Calu3 (cell line): ENCODE measurements around the gene GLRA2. TPM values are rescaled to one million over a fixed set of nuclear protein-coding genes. Genes with fewer than 3 reads are reported as not detected.

Experiments used
- BruUV-seq: library from RNA; stranded (reverse); fragments of 400-500 nt; replicated peaks from 2 replicates; lab custom pipeline; 2021; lab: Mats Ljungman, UMichigan
- CTCF ChIA-PET: fragments of 300-600 bp; sonication (Branson Sonifier 250); formaldehyde crosslinking; loops from one replicate; lab custom pipeline; 2022; ENCODE audit warnings: antibody characterized with exemption; lab: Charles Lee
- DNase-seq: peaks from one replicate; pipeline ENCODE4 v3.0.0; 2022
- H3K27ac Mint-ChIP-seq: one replicate; pipeline ENCODE4 v1.8.0; 2022; ENCODE audit warnings: mixed read lengths; ENCODE audit not compliant: unreplicated experiment
- H3K27me3 Mint-ChIP-seq: one replicate; pipeline ENCODE4 v1.8.0; 2022; ENCODE audit warnings: mixed read lengths; ENCODE audit not compliant: unreplicated experiment
- H3K36me3 Mint-ChIP-seq: one replicate; pipeline ENCODE4 v1.8.0; 2022; ENCODE audit warnings: mild to moderate bottlenecking, moderate library complexity, mixed read lengths; ENCODE audit not compliant: insufficient read depth, unreplicated experiment
- H3K4me1 Mint-ChIP-seq: one replicate; pipeline ENCODE4 v1.8.0; 2022; ENCODE audit warnings: mild to moderate bottlenecking, low read depth, mixed read lengths; ENCODE audit not compliant: unreplicated experiment
- H3K4me3 Mint-ChIP-seq: one replicate; pipeline ENCODE4 v1.8.0; 2022; ENCODE audit warnings: mild to moderate bottlenecking, low read depth, moderate library complexity, mixed read lengths; ENCODE audit not compliant: unreplicated experiment
- H3K9me3 Mint-ChIP-seq: one replicate; pipeline ENCODE4 v1.8.0; 2022; ENCODE audit warnings: low read depth, mixed read lengths; ENCODE audit not compliant: unreplicated experiment
- intact Hi-C: fragments of 100-400 bp; cut with micrococcal nuclease; formaldehyde crosslinking; loops from one replicate; pipeline ENCODE4 v1.10.0; 2022; ENCODE audit not compliant: unreplicated experiment
- total RNA-seq: library from RNA; stranded (reverse); gene quantifications from 2 replicates; pipeline ENCODE4 v1.2.3, GENCODE V29; 2022
- TF ChIP-seq, protein P1 (sequence below): fragments of 200-600 bp; IDR thresholded peaks from one replicate; pipeline ENCODE4 v1.8.0; 2022; ENCODE audit warnings: antibody characterized with exemption; ENCODE audit not compliant: unreplicated experiment

The GLRA2 gene
- total RNA-seq, 1 experiment from 2014 or later, result not detected

DNA sequence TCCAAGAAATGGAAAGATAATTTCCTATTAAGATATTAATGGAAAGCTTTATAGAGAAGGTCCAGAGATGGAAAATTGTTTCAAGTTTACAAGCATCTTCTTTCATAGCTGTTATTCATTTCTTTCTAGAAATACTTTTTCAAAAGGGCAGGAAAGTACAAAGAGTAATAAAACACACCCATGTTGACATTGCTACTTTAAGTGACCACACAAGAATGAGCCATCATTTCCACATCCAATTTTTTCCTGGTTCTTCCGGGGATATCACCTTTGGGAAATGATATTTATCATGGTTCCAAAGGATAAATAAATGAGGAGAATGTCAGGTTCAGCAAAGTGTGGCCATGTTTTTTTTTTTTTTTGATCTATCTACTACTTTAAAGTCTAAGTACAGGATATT is 4.5 kb downstream of the GLRA2 start:
- Mint-ChIP-seq H3K36me3 (no peaks in the 10 kb centered on the region), H3K27me3 (no peaks in the 10 kb centered on the region), H3K9me3 (no peaks in the 10 kb centered on the region), H3K27ac (no peak overlapping the region), H3K4me1 (no peaks in the 10 kb centered on the region), H3K4me3 (no peak overlapping the region)
- CTCF ChIA-PET, result no interaction called here
- intact Hi-C loops, result loop anchor here (10.0 kb wide), 1 partner anchor 161 kb away; no protein-coding TSS in a partner anchor
- TF ChIP-seq, protein P1, sequence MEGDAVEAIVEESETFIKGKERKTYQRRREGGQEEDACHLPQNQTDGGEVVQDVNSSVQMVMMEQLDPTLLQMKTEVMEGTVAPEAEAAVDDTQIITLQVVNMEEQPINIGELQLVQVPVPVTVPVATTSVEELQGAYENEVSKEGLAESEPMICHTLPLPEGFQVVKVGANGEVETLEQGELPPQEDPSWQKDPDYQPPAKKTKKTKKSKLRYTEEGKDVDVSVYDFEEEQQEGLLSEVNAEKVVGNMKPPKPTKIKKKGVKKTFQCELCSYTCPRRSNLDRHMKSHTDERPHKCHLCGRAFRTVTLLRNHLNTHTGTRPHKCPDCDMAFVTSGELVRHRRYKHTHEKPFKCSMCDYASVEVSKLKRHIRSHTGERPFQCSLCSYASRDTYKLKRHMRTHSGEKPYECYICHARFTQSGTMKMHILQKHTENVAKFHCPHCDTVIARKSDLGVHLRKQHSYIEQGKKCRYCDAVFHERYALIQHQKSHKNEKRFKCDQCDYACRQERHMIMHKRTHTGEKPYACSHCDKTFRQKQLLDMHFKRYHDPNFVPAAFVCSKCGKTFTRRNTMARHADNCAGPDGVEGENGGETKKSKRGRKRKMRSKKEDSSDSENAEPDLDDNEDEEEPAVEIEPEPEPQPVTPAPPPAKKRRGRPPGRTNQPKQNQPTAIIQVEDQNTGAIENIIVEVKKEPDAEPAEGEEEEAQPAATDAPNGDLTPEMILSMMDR, result no peak
- DNase-seq, result no peak
- BruUV-seq, result no TSS peak

DNA sequence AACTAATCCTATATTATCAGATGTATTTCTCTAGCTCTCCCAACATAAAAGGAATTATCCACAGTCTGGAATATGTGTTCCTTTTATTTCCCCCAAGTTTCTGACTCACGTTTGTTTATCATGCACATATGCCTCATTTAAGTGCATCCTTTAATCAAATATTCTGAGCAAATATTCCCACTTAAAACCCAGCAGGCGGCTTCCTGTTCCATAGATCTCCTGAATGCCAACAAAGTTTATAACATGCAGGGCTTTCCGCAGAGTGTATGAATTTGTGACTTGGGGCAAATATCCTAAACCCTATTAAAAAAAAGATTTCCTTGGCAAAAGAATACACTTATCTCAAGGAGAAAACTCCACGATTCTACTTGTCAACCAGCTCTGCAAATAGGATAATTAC is 16.9 kb downstream of the GLRA2 start:
- H3K4me1 Mint-ChIP-seq, result no peaks in the 10 kb centered on the region
- H3K27me3 Mint-ChIP-seq, result peaks cover 16% of the 10 kb centered on the region
- H3K27ac Mint-ChIP-seq, result no peak overlapping the region
- TF ChIP-seq, protein P1, result no peak
- H3K36me3 Mint-ChIP-seq, result no peaks in the 10 kb centered on the region
- no peak overlapping the region for H3K4me3 Mint-ChIP-seq
- BruUV-seq, result no TSS peak
- CTCF ChIA-PET, result no interaction called here
- DNase-seq, result no peak
- no peaks in the 10 kb centered on the region for H3K9me3 Mint-ChIP-seq
- intact Hi-C loops, result no loop called here

DNA sequence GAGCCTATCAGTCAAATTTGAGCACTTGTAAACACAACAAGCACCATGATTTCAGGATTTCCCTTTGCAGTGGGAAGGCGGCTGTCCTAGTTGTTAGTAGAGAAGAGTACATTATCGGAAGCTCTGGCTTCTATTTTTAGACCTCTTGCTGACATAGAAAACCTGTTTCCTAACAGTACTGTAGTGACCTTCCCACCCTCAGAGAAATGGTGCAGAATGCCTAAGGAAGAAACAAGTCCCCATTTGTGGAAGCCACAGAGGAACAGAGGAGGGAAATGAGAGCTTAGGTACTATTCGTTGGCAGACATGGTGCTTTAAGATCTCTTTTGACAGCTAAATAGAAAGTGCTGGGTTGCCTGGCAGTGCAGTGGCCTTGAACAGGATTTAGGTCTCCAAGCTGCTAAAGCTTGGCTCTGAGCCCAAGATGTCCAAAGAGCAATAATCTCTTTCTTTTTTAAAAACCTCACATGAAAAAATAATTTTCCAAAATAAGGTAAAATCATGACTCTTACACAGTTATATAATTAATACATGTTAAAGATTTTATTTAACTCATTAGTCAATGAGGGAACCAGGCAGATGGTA is 24.9 kb downstream of the GLRA2 start:
- CTCF ChIA-PET, result no interaction called here
- peaks cover 12% of the 10 kb centered on the region for H3K27me3 Mint-ChIP-seq
- intact Hi-C loops, result no loop called here

DNA sequence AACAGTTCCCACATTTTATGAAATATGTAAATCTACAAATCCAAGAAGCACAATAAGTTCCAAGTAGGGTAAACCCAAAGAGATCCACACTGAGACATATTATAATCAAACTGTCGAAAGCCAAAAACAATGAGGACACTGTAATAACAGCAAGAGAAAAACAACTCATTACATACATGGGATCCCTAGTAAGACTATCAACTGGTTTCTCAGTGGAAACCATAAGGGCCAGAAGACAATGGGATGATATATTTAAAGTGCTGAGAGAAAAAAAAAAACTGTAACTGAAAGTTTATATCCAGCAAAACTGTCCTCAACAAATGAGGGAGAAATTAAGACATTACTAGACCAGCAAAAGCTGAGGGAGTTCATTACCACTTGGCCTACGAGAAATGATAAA is 34.7 kb downstream of the GLRA2 start:
- CTCF ChIA-PET, result no interaction called here
- BruUV-seq, result no TSS peak

More for the DNA sequence above, 24.9 kb downstream of the GLRA2 start:
- no peak for DNase-seq
- Mint-ChIP-seq H3K4me3 (no peak overlapping the region), H3K4me1 (no peaks in the 10 kb centered on the region), H3K9me3 (no peaks in the 10 kb centered on the region), H3K27ac (no peak overlapping the region), H3K36me3 (no peaks in the 10 kb centered on the region)
- TF ChIP-seq, protein P1, result no peak
- no TSS peak for BruUV-seq

More for the DNA sequence above, 34.7 kb downstream of the GLRA2 start:
- no peak overlapping the region for H3K4me3 Mint-ChIP-seq
- H3K27ac Mint-ChIP-seq, result no peak overlapping the region
- TF ChIP-seq, protein P1, result no peak
- no peak for DNase-seq
- no peaks in the 10 kb centered on the region for H3K27me3 Mint-ChIP-seq
- H3K4me1 Mint-ChIP-seq, result no peaks in the 10 kb centered on the region
- H3K9me3 Mint-ChIP-seq, result peaks cover 5% of the 10 kb centered on the region
- no peaks in the 10 kb centered on the region for H3K36me3 Mint-ChIP-seq
- intact Hi-C loops, result no loop called here
